Measurements from ENCODE around the gene SLC25A41.

DNA sequence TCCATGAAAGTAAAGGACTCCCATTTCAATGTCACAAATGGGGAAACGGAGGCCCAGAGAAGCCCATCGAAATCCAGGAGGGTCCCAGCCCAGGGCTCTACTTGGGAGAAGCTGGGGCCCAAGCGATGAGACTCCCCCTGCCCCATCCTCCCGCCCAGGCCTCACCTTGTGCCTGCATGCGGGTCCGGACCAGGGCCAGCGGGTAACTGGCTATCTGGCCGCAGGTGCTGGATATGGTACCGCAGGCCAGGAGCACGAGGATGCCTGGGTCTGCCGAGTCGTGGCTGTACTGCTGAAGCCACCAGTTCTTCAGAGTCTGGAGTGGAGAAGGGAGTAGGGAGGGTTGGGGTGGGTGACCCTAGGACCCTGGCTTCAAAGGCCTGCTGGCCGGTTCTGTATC lies 10.4 kb upstream of the SLC25A41 start:
- TF ChIP-seq, protein P1, sequence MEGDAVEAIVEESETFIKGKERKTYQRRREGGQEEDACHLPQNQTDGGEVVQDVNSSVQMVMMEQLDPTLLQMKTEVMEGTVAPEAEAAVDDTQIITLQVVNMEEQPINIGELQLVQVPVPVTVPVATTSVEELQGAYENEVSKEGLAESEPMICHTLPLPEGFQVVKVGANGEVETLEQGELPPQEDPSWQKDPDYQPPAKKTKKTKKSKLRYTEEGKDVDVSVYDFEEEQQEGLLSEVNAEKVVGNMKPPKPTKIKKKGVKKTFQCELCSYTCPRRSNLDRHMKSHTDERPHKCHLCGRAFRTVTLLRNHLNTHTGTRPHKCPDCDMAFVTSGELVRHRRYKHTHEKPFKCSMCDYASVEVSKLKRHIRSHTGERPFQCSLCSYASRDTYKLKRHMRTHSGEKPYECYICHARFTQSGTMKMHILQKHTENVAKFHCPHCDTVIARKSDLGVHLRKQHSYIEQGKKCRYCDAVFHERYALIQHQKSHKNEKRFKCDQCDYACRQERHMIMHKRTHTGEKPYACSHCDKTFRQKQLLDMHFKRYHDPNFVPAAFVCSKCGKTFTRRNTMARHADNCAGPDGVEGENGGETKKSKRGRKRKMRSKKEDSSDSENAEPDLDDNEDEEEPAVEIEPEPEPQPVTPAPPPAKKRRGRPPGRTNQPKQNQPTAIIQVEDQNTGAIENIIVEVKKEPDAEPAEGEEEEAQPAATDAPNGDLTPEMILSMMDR (IDR thresholded peaks at IDR 0.05): no peak
- TF ChIP-seq POLR2A (IDR thresholded peaks at IDR 0.05): no peak

Data from Peyer's patch (tissue), 4 donors.